HG03064 (cell line): ENCODE measurements around the gene TSGA10IP.
A peak's percentile ranks its signal among the peaks of the same experiment; 100 is the strongest.

Experiments used
- ATAC-seq: cut with Tn5 transposase; IDR thresholded peaks from one replicate; pipeline ENCODE4 v1.9.1; 2021; ENCODE audit warnings: low read depth; ENCODE audit not compliant: unreplicated experiment

TSGA10IP gene

DNA sequence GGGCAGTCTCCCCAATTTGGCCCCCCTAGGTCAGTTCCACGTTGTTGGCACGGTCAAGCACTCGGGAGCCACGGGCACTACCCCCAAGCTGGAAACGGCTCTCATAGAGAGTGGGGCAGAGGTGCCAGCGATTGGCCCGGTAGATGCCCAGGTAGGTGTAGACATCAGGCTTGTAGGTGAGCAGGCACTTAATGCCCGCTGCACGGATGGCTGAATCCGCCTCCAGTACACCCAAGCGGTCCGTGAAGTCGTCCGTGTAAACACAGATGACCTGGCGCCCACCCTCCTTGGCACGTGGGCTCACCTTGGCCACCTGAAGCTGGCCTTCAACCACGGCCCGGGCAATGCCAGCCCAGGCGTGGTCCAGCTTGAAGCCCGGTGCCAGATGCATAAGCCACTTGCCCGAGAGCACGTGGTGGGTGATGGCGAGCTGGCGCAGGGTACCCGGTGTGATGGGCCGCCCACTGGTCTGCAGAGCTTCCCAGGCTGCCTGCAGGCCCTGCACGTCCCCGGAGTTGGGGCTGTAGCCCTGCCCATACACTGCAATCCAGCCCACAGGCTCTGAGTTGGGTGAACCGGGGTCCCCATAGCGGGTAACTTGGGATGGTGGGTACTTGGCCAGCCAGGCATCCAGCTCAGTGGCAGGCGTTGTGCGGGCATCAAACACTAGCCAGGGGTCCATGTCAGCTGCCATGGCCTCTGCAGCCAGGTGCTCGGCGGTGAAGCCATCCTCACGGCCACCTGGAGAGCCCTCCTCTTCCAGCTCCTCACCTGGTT is 27.7 kb upstream of the TSGA10IP start:
- ATAC-seq: no peak

- peak; percentile 34 for ATAC-seq
Observed at GRCh38 chr11:65918211-65919140, 26.8 kb upstream of the TSGA10IP start, which contains the start of gene C11orf68. TSS of gene C11orf68 (minus strand) at chr11:65919062. CDS start at chr11:65919031, 31 bp downstream.

GRCh38 chr11:65919141-65919572 is 26.1 kb upstream of the TSGA10IP start, which contains the start of gene DRAP1:
TSS of gene DRAP1 (plus strand) at chr11:65919426. CDS start at chr11:65919502, 76 bp downstream.
- ATAC-seq: peak; percentile 61

DNA sequence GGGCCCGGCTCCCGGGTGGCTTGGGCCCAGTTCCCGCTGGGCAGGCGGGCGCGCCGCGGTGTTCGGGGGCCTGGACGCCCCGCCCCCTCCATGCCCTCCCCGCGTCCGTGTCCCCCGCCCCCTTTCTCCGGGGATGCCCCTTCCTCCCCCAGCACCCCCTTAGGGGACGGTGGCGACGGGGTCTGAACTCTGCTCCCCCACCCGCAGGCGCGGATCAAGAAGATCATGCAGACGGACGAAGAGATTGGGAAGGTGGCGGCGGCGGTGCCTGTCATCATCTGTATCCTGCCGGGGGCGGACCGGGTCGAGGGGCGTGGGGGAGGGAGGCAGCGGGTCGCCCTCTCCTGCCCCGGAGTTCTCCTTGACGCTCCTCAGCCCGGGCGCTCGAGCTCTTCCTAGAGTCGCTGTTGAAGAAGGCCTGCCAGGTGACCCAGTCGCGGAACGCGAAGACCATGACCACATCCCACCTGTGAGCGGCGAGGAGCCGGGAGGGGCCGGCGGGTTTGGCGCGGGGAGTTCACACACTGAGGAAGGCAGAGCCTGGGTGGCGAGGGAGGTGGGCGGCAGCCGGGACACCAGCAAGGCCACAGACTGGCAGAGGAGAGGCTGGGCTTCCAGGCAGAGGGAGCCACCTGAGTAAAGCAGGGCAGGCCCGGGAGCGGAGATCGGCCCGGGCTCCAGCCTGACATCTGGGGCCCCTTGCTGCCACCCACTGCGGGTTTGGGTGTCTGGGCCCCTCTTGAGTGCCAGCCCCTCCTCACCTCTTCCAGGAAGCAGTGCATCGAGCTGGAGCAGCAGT is 25.5 kb upstream of the TSGA10IP start:
- ATAC-seq: peak; percentile 28

DNA sequence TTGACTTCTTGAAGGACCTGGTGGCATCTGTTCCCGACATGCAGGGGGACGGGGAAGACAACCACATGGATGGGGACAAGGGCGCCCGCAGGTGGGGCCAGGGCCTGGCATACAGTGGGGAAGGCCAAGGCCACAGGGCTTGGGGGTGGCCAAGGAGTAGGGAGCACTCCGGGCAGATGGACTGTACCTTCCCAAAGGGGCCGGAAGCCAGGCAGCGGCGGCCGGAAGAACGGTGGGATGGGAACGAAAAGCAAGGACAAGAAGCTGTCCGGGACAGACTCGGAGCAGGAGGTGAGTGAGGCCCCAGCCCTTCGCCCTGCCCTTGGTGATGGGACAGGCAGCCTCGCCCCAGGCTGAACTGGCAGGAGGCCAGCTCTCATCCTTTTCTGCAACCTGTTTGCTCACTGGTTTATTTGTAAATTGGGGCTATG is 24.9 kb upstream of the TSGA10IP start:
- no peak for ATAC-seq

GRCh38 chr11:65921033-65921555 is 24.2 kb upstream of the TSGA10IP start:
- ATAC-seq: no peak

GRCh38 chr11:65921876-65922275 is 23.4 kb upstream of the TSGA10IP start:
- no peak for ATAC-seq

DNA sequence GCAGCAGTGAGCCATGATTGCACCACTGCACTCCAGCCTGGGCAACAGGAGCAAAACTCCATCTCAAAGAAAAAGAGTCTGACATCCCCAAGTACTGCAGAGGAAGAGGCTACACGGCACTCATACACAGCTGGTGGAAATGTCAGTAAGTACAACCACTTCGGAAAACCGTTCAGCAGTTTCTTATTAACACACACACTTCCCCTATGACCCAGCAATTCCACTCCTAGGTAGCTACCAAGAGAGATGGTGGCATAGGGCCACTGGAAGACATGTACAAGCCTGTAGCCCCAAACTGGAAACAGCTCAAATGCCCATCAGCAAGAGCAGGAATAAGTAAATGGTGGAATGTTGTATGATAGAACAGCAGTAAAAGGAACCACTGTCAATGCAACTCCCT is 22.7 kb upstream of the TSGA10IP start:
- ATAC-seq: no peak

DNA sequence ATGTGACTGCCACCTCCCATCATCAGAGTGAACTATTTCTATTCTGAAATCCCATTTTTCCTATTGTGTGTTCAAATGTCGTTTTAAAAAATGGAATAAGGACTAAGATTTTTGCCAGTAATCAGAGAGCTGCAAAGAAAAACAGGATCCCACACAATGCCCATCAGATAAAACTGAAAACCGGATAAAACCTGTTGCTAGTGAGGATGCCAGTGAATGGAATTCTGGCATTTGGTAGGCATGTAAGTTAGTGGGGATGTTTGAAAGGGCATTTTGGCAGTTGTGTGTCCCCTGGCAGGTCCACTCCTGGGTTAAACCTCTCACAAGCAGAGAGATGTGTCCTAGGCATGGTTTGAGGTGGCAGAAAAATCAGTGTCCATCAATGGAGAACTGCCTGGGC is 19.9 kb upstream of the TSGA10IP start:
- ATAC-seq: no peak

- ATAC-seq: no peak
Observed at GRCh38 chr11:65927904-65928397, 17.3 kb upstream of the TSGA10IP start.

DNA sequence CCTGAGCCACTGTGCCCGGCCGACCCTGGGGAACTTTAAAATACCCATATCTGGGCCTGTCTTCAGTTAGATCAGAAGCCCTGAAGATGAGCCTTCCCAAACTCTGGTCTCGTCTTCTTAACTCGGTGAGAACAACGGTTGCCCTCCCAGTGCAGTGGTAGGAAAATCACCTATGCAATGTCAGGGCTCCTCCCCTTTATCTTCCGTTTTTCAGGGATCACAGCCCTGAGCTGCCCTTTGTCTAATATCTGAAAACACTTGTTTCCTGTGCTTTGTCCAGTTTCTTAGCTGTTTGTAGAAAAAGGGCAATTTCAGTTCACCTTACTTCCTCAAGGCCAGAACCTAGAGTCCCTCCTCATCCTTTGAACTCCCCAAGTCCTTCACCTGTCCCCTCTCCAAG is 16.6 kb upstream of the TSGA10IP start:
- ATAC-seq: no peak

GRCh38 chr11:65931773-65932557 is 13.3 kb upstream of the TSGA10IP start:
- ATAC-seq: no peak

DNA sequence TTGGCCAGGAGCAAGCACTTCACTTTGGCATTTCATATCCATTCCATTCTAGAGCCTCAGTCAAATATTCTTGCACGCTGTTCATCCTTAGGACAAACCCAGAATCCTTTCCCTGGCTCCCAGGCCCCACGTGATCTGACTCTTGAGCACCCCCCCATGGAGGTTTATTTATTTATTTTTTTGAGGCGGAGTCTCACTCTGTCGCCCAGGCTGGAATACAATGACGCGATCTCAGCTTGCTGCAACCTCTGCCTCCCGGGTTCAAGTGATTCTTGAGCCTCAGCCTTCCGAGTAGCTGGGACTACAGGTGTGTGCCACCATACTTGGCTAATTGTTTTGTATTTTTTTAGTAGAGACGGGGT is 12.7 kb upstream of the TSGA10IP start:
- ATAC-seq: no peak

- no peak for ATAC-seq
Observed at GRCh38 chr11:65934014-65934413, 11.3 kb upstream of the TSGA10IP start.

DNA sequence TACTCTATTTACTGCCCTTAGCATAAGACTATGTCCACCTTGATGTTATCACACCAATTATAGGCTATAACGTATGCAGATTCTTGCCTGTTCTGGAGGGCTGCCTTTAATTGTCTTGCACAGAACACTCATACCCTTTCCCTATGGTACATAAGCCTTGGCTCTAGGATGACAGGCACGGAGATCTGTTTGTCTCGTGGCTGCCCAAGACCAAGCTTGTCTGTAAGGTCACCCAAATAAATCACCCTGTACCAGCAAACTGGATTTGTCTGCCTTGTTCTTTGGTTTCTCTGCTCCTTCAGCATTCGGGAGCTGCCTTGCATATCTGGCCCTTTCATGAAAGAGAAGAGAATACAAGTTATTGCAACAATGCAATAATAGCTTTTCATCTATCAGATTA is 7.5 kb upstream of the TSGA10IP start:
- ATAC-seq: no peak

- ATAC-seq: no peak
Observed at GRCh38 chr11:65941720-65942310, 3.5 kb upstream of the TSGA10IP start.

- no peak for ATAC-seq
Observed at GRCh38 chr11:65942531-65942930, 2.7 kb upstream of the TSGA10IP start.

DNA sequence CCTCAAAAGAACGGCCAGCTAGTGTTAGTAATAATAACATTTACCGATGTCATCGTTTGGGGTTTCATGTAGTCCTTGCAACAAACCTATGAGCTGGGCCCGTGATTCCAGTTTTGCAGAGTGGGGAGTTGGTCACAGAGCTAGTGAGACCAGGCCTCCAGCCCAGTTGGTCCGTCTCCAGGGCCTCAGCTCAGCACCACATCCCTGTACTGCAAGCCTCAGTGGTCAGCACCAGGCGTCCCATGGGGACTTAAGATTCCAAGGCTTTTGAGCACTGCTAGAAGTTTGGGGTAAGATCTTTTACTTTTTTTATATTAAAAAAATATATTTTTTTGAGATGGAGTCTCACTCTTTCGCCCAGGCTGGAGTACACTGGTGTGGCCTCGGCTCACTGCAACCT is 1.1 kb upstream of the TSGA10IP start:
- ATAC-seq: no peak

DNA sequence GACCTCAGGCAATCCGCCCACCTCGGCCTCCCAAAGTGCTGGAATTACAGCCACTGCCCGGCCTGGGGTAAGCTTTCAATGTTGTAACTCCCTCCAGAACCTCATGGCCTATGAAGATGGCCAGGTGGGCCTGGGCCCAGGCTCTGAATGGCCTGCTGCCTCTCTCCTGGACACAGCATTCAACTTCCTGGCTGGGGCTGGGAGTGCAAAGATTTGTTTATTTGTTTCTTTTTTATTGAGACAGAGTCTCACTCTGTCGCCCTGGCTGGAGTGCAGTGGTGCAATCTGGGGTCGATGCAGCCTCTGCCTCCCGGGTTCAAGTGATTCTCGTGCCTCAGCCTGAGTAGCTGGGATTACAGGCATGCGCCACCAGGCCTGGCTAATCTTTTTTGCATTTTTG is 513 bp upstream of the TSGA10IP start:
- no peak for ATAC-seq
